SU-DHL-6 (cell line): Measurements from ENCODE around the gene OR2M5.

ENCODE experiments used
- H2AFZ ChIP-seq: fragments of 200-600 bp; sonication (generic); 2 replicates; pipeline ENCODE4 v1.6.1; 2014; ENCODE audit warnings: low read depth, mild to moderate bottlenecking, moderate library complexity, mixed read lengths, antibody characterized with exemption, low read length; ENCODE audit not compliant: severe bottlenecking
- H3F3A ChIP-seq: fragments of 200-600 bp; shearing (Covaris generic); 2 replicates; pipeline ENCODE4 v1.6.0; 2016; ENCODE audit warnings: antibody characterized with exemption, mild to moderate bottlenecking; ENCODE audit not compliant: insufficient read depth
- H3K27ac ChIP-seq: fragments of 200-600 bp; sonication (generic); 2 replicates; pipeline ENCODE4 v1.5.1; 2016; ENCODE audit warnings: low read depth, mild to moderate bottlenecking, low read length, moderate library complexity, mixed read lengths
- H3K27me3 ChIP-seq: fragments of 200-600 bp; sonication (generic), shearing (Covaris generic); 2 replicates; pipeline ENCODE4 v1.6.0; 2014; ENCODE audit warnings: mild to moderate bottlenecking, low read length
- H3K36me3 ChIP-seq: fragments of 200-600 bp; sonication (generic); 2 replicates; pipeline ENCODE4 v1.6.1; 2014; ENCODE audit warnings: mild to moderate bottlenecking, low read length, mixed read lengths
- H3K4me2 ChIP-seq: fragments of 300-600, 200-600 bp; shearing (Covaris generic), sonication (generic); 2 replicates; pipeline ENCODE4 v1.6.0; 2014; ENCODE audit warnings: low read length, low read depth, mild to moderate bottlenecking; ENCODE audit not compliant: poor library complexity, severe bottlenecking
- H3K4me3 ChIP-seq: fragments of 200-600 bp; sonication (generic); 2 replicates; pipeline ENCODE4 v1.5.1; 2014; ENCODE audit warnings: antibody characterized with exemption, low read length, mild to moderate bottlenecking, mixed read lengths; ENCODE audit not compliant: insufficient read depth, poor library complexity, severe bottlenecking
- H3K79me2 ChIP-seq: fragments of 200-600 bp; sonication (generic); 2 replicates; pipeline ENCODE4 v1.6.1; 2014; ENCODE audit warnings: mild to moderate bottlenecking, low read length, moderate library complexity; ENCODE audit not compliant: insufficient read depth
- H3K9ac ChIP-seq: fragments of 200-600 bp; sonication (generic); 2 replicates; pipeline ENCODE4 v1.7.0; 2014; ENCODE audit warnings: mild to moderate bottlenecking, low read length
- H3K9me2 ChIP-seq: fragments of 200-600 bp; sonication (generic); replicated peaks from 2 replicates; pipeline ENCODE4 v1.6.1; 2014; ENCODE audit warnings: low read length; ENCODE audit not compliant: insufficient read depth
- H3K9me3 ChIP-seq: fragments of 200-600 bp; sonication (generic); 2 replicates; pipeline ENCODE4 v1.6.1; 2014; ENCODE audit warnings: low read length, mixed read lengths; ENCODE audit not compliant: insufficient read depth
- H4K20me1 ChIP-seq: fragments of 200-600 bp; sonication (generic); 2 replicates; pipeline ENCODE4 v1.6.1; 2014; ENCODE audit warnings: low read depth, mild to moderate bottlenecking, antibody characterized with exemption, low read length, moderate library complexity, mixed read lengths
- EZH2phosphoT487 ChIP-seq: fragments of 200-600 bp; sonication (generic), shearing (Covaris generic); conservative IDR thresholded peaks from 2 replicates; pipeline ENCODE4 v1.6.1; 2018; ENCODE audit warnings: mild to moderate bottlenecking, antibody characterized with exemption, low read length, moderate library complexity, mixed read lengths
- TF ChIP-seq, protein P1 (sequence below): fragments of 200-600 bp; sonication (generic); IDR thresholded peaks from one replicate; pipeline ENCODE4 v1.5.1; 2017; ENCODE audit warnings: antibody characterized with exemption, mild to moderate bottlenecking, low read length, moderate library complexity; ENCODE audit not compliant: insufficient read depth, poor library complexity, severe bottlenecking

The OR2M5 gene, protein sequence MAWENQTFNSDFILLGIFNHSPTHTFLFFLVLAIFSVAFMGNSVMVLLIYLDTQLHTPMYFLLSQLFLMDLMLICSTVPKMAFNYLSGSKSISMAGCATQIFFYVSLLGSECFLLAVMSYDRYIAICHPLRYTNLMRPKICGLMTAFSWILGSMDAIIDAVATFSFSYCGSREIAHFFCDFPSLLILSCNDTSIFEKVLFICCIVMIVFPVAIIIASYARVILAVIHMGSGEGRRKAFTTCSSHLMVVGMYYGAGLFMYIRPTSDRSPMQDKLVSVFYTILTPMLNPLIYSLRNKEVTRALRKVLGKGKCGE

DNA sequence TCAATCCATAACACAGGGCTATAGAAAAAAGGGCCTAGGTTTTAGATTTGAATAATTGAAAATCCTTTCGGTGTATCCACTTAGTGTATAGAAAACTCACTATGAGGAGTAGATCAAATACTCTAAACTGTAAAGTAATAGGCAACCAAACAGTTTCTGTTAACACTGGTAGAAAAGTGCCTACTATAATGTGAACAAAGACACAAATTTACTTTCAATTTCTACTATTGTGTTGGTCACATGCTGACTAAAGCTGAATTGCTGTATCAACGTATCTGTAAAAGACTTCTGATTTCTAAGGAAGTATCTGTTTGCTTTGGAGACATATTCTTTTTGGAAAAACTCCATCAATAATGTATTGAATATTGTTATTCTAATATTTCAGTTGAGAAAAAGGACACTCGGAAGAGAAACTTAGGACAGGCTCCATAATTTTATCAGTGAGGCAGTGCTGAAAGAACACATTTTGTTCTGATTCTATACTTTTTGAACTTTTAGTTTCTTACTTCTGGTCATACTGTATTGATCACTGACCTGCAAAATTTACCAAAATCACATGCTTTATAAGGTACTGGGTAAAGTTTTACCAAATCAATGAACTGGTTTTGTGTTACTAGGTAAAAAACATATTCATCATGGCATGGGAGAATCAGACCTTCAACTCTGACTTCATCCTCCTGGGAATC lies at the start of gene OR2M5:
Gene OR2M5, plus strand, starts transcription at position 636 of the 686 bp plus-strand sequence. Its CDS starts 0 bp downstream, at position 636.
- Histone ChIP-seq H3K9me3 (no peaks in the 10 kb centered on the region), H3K4me3 (no peak within 1 kb of the TSS), H3F3A (no peaks in the 10 kb centered on the region), H4K20me1 (no peaks in the 10 kb centered on the region), H3K4me2 (no peak within 1 kb of the TSS), H3K9ac (no peak within 1 kb of the TSS), H3K79me2 (no peaks in the 10 kb centered on the region), H2AFZ (no peak within 1 kb of the TSS), H3K36me3 (no peaks in the 10 kb centered on the region), H3K27me3 (no peaks in the 10 kb centered on the region), H3K27ac (no peak within 1 kb of the TSS), H3K9me2 (no peaks in the 10 kb centered on the region)
- TF ChIP-seq EZH2phosphoT487, result no peak
- TF ChIP-seq, protein P1, sequence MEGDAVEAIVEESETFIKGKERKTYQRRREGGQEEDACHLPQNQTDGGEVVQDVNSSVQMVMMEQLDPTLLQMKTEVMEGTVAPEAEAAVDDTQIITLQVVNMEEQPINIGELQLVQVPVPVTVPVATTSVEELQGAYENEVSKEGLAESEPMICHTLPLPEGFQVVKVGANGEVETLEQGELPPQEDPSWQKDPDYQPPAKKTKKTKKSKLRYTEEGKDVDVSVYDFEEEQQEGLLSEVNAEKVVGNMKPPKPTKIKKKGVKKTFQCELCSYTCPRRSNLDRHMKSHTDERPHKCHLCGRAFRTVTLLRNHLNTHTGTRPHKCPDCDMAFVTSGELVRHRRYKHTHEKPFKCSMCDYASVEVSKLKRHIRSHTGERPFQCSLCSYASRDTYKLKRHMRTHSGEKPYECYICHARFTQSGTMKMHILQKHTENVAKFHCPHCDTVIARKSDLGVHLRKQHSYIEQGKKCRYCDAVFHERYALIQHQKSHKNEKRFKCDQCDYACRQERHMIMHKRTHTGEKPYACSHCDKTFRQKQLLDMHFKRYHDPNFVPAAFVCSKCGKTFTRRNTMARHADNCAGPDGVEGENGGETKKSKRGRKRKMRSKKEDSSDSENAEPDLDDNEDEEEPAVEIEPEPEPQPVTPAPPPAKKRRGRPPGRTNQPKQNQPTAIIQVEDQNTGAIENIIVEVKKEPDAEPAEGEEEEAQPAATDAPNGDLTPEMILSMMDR, result no peak

DNA sequence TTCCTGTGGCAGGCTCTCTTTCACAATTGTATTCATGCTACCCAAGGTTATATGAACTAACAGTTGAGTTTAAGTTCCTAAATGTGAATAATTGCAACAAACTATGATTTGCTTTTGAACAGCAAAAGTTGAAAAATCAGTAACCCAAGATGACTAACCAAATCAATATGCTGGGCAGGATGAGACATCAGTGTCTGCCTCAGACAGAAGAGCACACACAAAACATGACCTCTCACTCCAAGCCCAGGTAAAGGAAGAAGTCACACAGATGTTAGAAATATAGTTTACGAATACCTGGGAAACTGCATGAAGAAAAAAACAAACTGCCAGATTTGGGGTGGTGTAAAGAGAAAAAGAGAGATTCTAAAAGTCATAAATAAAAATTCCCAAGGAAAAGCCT lies 46.4 kb upstream of the OR2M5 start:
- no peaks in the 10 kb centered on the region for H3K9me3 ChIP-seq

DNA sequence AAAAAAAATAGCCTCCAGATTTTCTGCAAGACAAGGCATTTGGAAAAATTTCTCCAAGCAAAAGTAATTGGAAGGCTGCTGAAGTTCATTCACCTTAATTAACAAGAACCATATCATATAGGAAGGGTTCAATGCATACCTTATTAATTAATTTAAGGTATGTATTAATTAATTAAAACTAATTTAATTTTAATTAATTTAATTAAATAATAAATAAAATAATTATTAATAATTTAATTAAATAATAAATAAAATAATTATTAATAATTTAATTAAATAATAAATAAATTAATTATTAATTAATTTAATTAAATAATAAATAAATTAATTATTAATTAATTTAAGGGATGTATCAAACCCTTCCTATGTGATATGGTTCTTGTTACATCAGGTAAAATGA lies 42.1 kb upstream of the OR2M5 start:
- no peak overlapping the region for H3K27ac ChIP-seq
- no peak overlapping the region for H3K4me3 ChIP-seq
- H3K9me2 ChIP-seq, result no peaks in the 10 kb centered on the region; the same call in 1 of the 2 replicates
- TF ChIP-seq EZH2phosphoT487, result no peak
- TF ChIP-seq, protein P1, result no peak
- H3K36me3 ChIP-seq, result no peaks in the 10 kb centered on the region
- H3K79me2 ChIP-seq, result no peaks in the 10 kb centered on the region
- H3F3A ChIP-seq, result no peaks in the 10 kb centered on the region
- no peak overlapping the region for H3K9ac ChIP-seq
- H2AFZ ChIP-seq, result no peak overlapping the region
- no peak overlapping the region for H3K4me2 ChIP-seq
- H3K9me3 ChIP-seq, result no peaks in the 10 kb centered on the region
- H4K20me1 ChIP-seq, result no peaks in the 10 kb centered on the region
- H3K27me3 ChIP-seq, result no peaks in the 10 kb centered on the region

More for the DNA sequence above, 46.4 kb upstream of the OR2M5 start:
- Histone ChIP-seq H3K9ac (no peak overlapping the region), H2AFZ (no peak overlapping the region), H3K27me3 (no peaks in the 10 kb centered on the region), H4K20me1 (no peaks in the 10 kb centered on the region), H3K79me2 (no peaks in the 10 kb centered on the region), H3K27ac (no peak overlapping the region), H3K4me3 (no peak overlapping the region), H3K4me2 (no peak overlapping the region), H3K9me2 (no peaks in the 10 kb centered on the region; the same call in 1 of the 2 replicates), H3F3A (no peaks in the 10 kb centered on the region), H3K36me3 (no peaks in the 10 kb centered on the region)
- TF ChIP-seq, protein P1, result no peak
- no peak for TF ChIP-seq EZH2phosphoT487
